IMR-90 (cell line): ENCODE measurements around the gene CDK14. TPM values are rescaled to one million over a fixed set of nuclear protein-coding genes. Genes with fewer than 3 reads are reported as not detected.

Experiments
- ATAC-seq: fragments of 200-7000 bp; cut with Tn5 transposase; 2 replicates; pipeline ENCODE4 v1.9.1; 2020; ENCODE audit warnings: low read depth, mild to moderate bottlenecking, moderate library complexity
- BruUV-seq: library from RNA; stranded (reverse); fragments of 400-500 nt; replicated peaks from 2 replicates; lab custom pipeline; 2021; lab: Mats Ljungman, UMichigan
- CTCF ChIA-PET: fragments of 300-600 bp; formaldehyde crosslinking; extraction: SDS; loops from one replicate; lab custom pipeline; 2021; ENCODE audit warnings: antibody characterized with exemption; lab: Yijun Ruan, JAX
- POLR2A ChIA-PET: fragments of 300-600 bp; sonication (Branson Sonifier 250); formaldehyde crosslinking; loops from one replicate; lab custom pipeline; 2022; ENCODE audit warnings: antibody characterized with exemption; ENCODE audit not compliant: unreplicated experiment; lab: Charles Lee
- DNase-seq: peaks from one replicate; pipeline ENCODE4 v3.0.0; 2013
- H2AFZ ChIP-seq: replicated peaks from 2 replicates; pipeline ENCODE3; 2013; ENCODE audit warnings: low read length, mild to moderate bottlenecking; ENCODE audit not compliant: poor library complexity
- H2AK5ac ChIP-seq: 2 replicates; pipeline ENCODE4 v1.6.1; 2013; ENCODE audit warnings: low read depth, low read length, inconsistent platforms
- H2AK9ac ChIP-seq: replicated peaks from 2 replicates; pipeline ENCODE3; 2013; ENCODE audit warnings: mild to moderate bottlenecking, low read depth, low read length, moderate library complexity; ENCODE audit not compliant: poor library complexity
- H2BK120ac ChIP-seq: 2 replicates; pipeline ENCODE4 v1.6.1; 2013; ENCODE audit warnings: low read depth, low read length, inconsistent platforms
- H2BK15ac ChIP-seq: 3 replicates; pipeline ENCODE4 v1.6.1; 2013; ENCODE audit warnings: low read depth, low read length, inconsistent platforms
- H2BK20ac ChIP-seq: 2 replicates; pipeline ENCODE4 v1.6.1; 2013; ENCODE audit warnings: low read depth, mild to moderate bottlenecking, inconsistent platforms, low read length, moderate library complexity
- H2BK5ac ChIP-seq: 2 replicates; pipeline ENCODE4 v1.6.1; 2013; ENCODE audit warnings: mild to moderate bottlenecking, low read depth, low read length, inconsistent platforms; ENCODE audit not compliant: poor library complexity, severe bottlenecking
- H3K14ac ChIP-seq: replicated peaks from 2 replicates; pipeline ENCODE4 v1.6.1; 2013; ENCODE audit warnings: low read depth, low read length, inconsistent platforms
- H3K18ac ChIP-seq: 2 replicates; pipeline ENCODE4 v1.6.1; 2013; ENCODE audit warnings: low read depth, low read length, control low read depth
- H3K23ac ChIP-seq: 2 replicates; pipeline ENCODE4 v1.6.1; 2013; ENCODE audit warnings: low read depth, low read length, inconsistent platforms
- H3K27ac ChIP-seq: 2 replicates; pipeline ENCODE4 v1.5.1; 2013; ENCODE audit warnings: mild to moderate bottlenecking, control low read depth, low read length; ENCODE audit not compliant: insufficient read depth
- H3K27me3 ChIP-seq: 2 replicates; pipeline ENCODE4 v1.6.1; 2013; ENCODE audit warnings: low read length; ENCODE audit not compliant: control insufficient read depth, insufficient read depth
- H3K36me3 ChIP-seq: 2 replicates; pipeline ENCODE4 v1.6.1; 2013; ENCODE audit warnings: low read length, mixed read lengths; ENCODE audit not compliant: control insufficient read depth, insufficient read depth
- H3K4ac ChIP-seq: 2 replicates; pipeline ENCODE4 v1.6.1; 2013; ENCODE audit warnings: low read depth, low read length, inconsistent platforms
- H3K4me1 ChIP-seq: 2 replicates; pipeline ENCODE4 v1.6.1; 2013; ENCODE audit warnings: low read length, mixed read lengths; ENCODE audit not compliant: control insufficient read depth, insufficient read depth
- H3K4me2 ChIP-seq: 2 replicates; pipeline ENCODE4 v1.6.1; 2013; ENCODE audit warnings: low read depth, mild to moderate bottlenecking, control low read depth, low read length, moderate library complexity
- H3K4me3 ChIP-seq: 2 replicates; pipeline ENCODE4 v1.5.1; 2013; ENCODE audit warnings: low read depth, mild to moderate bottlenecking, control low read depth, low read length, moderate library complexity; ENCODE audit not compliant: insufficient read depth
- H3K56ac ChIP-seq: 2 replicates; pipeline ENCODE4 v1.6.1; 2013; ENCODE audit warnings: low read length, inconsistent platforms; ENCODE audit not compliant: insufficient read depth; ENCODE audit errors: extremely low read depth
- H3K79me1 ChIP-seq, 2 experiments: 2 replicates each; pipeline ENCODE4 v1.6.1; 2013; ENCODE audit warnings: low read length in 2 of 2, inconsistent platforms in 1 of 2, low read depth in 1 of 2
- H3K9ac ChIP-seq: 2 replicates; pipeline ENCODE4 v1.6.1; 2013; ENCODE audit warnings: low read depth, low read length, control low read depth
- H3K9me1 ChIP-seq: 2 replicates; pipeline ENCODE4 v1.6.1; 2013; ENCODE audit warnings: low read length, inconsistent platforms; ENCODE audit not compliant: insufficient read depth
- H3K9me3 ChIP-seq: 2 replicates; pipeline ENCODE4 v1.6.1; 2013; ENCODE audit warnings: low read length; ENCODE audit not compliant: control insufficient read depth, insufficient read depth
- H4K20me1 ChIP-seq: 2 replicates; pipeline ENCODE4 v1.6.1; 2013; ENCODE audit warnings: low read length, inconsistent platforms; ENCODE audit not compliant: insufficient read depth
- H4K5ac ChIP-seq: 2 replicates; pipeline ENCODE4 v1.6.1; 2013; ENCODE audit warnings: mild to moderate bottlenecking, low read depth, low read length, control low read depth
- H4K8ac ChIP-seq, 2 experiments: 2 replicates each; pipeline ENCODE4 v1.6.1; 2013; ENCODE audit warnings: low read depth in 2 of 2, low read length in 2 of 2, control low read depth in 1 of 2, inconsistent platforms in 1 of 2
- H4K91ac ChIP-seq: 2 replicates; pipeline ENCODE4 v1.6.1; 2013; ENCODE audit warnings: low read depth, low read length, inconsistent platforms; ENCODE audit not compliant: insufficient read depth
- CHD1 ChIP-seq: IDR thresholded peaks from 2 replicates; pipeline ENCODE4 v1.6.1; 2012; ENCODE audit warnings: low read depth, low read length, improper control_type of control experiment
- MAZ ChIP-seq: IDR thresholded peaks from 2 replicates; pipeline ENCODE4 v1.6.1; 2012; ENCODE audit warnings: low read depth, mild to moderate bottlenecking, low read length, improper control_type of control experiment, moderate library complexity, borderline replicate concordance
- MXI1 ChIP-seq: IDR thresholded peaks from 2 replicates; pipeline ENCODE4 v1.6.1; 2012; ENCODE audit warnings: low read depth, mild to moderate bottlenecking, low read length, moderate library complexity, borderline replicate concordance
- POLR2A ChIP-seq: IDR thresholded peaks from 2 replicates; pipeline ENCODE4 v1.6.1; 2012; ENCODE audit warnings: mild to moderate bottlenecking, low read depth, low read length
- dilution Hi-C: fragments of 300-500 bp; cut with HindIII; formaldehyde crosslinking; loops from one replicate; pipeline ENCODE4 v1.14.3; 2018; ENCODE audit warnings: low sequenced_read_pairs; ENCODE audit not compliant: unreplicated experiment
- in situ Hi-C: fragments of 300-500 bp; cut with MboI; formaldehyde crosslinking; loops from 3 replicates; pipeline ENCODE4 v1.14.3; 2019; ENCODE audit warnings: low sequenced_read_pairs, inconsistent platforms, mixed read lengths
- intact Hi-C: fragments of 100-400 bp; cut with micrococcal nuclease; formaldehyde crosslinking; loops from 2 replicates; pipeline ENCODE4 v1.10.0; 2022
- polyA plus RNA-seq, 3 experiments: library from polyadenylated mRNA; depleted of rRNA; stranded (reverse); fragments of >200 nt; gene quantifications; 2 replicates each; pipeline ENCODE4 v1.2.3, GENCODE V29; 2012; ENCODE audit warnings: low replicate concordance in 1 of 3
- total RNA-seq: library from RNA; depleted of rRNA; stranded (reverse); fragments of >200 nt; gene quantifications from 2 replicates; pipeline ENCODE4 v1.2.3, GENCODE V29; 2012

The CDK14 gene
- total and polyA plus RNA-seq, 2 of the 4 experiments (the other 2 are of a cell fraction), result 10.1 to 29.6 TPM

DNA sequence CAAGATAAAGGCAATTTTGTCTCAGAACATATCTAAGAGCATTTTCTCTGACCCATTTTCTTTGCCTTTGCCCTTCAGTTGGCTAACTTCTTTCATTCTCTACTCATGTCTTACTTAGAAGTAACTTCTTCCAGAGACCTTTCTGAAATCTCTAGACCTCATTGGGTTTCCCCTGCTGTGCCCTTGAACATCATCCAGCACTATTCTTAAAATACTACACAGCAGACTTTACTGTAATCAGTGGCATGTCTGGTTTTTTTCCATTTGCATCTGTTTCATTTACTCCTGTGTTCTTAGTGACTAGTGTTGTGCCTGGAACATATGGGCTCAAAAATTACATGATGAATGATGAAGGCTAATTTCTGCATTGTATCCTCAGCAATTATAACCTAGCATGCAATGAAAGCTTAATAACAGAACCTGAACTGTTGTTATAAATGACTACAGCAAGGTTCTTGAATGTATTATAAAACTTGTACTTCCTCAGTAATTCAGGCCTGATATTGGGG, 301.9 kb downstream of the CDK14 start:
- Histone ChIP-seq H2BK120ac (no peak overlapping the region), H3K4me1 (no peaks in the 10 kb centered on the region), H2BK20ac (no peak overlapping the region), H3K36me3 (no peaks in the 10 kb centered on the region), H3K4ac (no peak overlapping the region), H3K9ac (no peak overlapping the region), H3K27ac (no peak overlapping the region), H2AK9ac (no peak overlapping the region), H2AK5ac (no peak overlapping the region), H2AFZ (no peak overlapping the region), H3K4me3 (no peak overlapping the region), H3K56ac (no peak overlapping the region), H4K20me1 (no peaks in the 10 kb centered on the region), H3K9me3 (no peaks in the 10 kb centered on the region), H2BK5ac (no peak overlapping the region), H3K9me1 (no peaks in the 10 kb centered on the region), H2BK15ac (no peak overlapping the region), H3K14ac (no peak overlapping the region), H4K91ac (no peak overlapping the region), H3K27me3 (no peaks in the 10 kb centered on the region), H3K23ac (no peak overlapping the region), H3K18ac (no peak overlapping the region), H3K4me2 (no peak overlapping the region), H4K8ac (no peak overlapping the region), H4K5ac (no peak overlapping the region), H3K79me1 (0 out of 4 replicates have a peak, but pooled peaks cover 0 to 6% of the 10 kb centered on the region in 2 experiments)
- intact Hi-C loops (no loop called here), dilution Hi-C loops (no loop called here), in situ Hi-C loops (no loop called here)
- BruUV-seq, result no TSS peak
- ATAC-seq (no peak), DNase-seq (no peak)
- no peak for TF ChIP-seq POLR2A
- no peak for TF ChIP-seq MXI1
- no peak for TF ChIP-seq CHD1
- no peak for TF ChIP-seq MAZ
- ChIA-PET POLR2A (no interaction called here), CTCF (no interaction called here)
